ENCODE measurements around the gene EPG5.

The EPG5 gene

DNA sequence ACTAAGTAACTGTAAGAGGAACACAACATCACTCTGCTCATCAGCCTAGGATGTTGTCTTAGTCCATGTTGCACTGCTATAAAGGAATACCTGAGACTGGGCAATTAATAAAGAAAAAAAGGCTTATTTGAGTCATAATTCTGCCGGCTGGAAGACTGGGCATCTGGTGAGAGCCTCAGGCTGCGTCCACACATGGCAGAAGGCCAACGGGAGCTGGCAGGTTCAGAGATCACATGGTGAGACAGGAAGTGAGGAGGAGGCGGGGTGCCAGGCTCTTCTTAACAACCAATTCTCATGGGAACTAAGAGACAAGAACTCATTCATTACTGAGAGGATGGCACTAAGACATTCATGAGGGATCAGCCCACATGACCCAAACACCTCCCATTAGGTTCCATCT, 46.8 kb downstream of the EPG5 start:
- DNase-seq, result peak; percentile 68

DNA sequence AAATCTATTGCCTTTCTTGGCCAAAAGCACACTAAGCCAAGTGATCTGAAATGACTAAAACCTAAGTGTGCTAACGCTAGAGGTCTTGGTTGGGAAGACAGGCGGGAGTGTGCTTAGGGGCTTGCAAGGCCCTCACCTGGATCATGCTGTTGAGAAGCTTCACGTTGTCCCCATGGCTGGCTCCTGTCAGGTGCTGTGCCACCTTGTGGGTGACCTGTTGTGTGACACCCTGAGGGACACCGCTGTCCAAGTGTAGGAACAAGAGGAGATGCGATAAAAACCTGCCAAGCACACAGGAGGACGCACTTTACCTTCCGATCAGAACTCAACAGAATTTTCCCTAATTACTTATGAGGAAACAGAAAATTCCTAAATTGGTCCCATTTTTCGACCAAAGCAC, 50.8 kb downstream of the EPG5 start:
- DNase-seq, result peak; percentile 20

DNA sequence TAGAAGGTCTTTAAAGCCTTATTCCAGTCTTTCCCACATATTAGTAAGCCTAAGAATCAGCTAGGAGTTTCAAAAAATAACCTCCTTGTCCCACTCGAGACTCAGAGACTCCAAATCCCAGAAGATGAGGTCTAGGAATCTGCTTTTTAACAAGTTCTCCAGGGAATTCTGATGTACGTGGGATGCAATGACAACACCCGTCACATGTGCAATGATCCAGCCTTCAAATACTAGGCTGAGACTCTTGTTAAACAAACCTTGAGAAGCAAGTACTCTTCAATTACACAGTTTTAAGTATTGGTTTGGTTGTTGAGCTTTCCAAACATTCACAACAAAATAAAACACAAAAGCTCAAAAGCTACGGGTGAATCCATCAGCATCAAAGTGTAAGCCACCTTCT, 53.9 kb downstream of the EPG5 start:
- no peak for DNase-seq

DNA sequence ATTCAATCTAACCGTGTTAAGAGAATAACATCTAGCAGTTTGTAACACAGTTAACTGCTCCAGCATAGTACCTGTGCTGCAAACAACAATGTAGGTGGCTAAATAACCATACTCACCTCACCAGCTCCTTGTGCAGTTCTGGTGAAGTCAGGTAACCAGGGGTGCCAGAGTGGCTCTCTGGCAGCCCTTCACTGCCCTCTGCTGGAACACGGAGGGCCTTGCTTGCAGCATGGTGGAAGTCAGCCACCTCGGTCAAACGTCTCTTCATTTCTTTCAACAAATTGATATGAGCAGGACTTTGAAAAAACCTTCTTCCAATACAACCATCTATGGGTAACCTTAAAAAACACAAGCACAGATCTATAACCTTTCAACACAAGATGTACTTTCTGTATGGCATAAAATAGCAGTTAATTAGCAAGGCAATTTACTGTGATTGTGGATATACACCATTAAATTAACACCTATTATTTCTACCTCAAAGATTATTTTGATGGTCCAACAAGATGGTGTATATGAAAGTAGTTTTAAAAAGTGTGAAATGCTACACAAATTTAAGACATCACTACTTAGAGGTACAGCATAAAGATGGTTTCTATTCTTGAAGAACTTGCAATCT, 56.6 kb downstream of the EPG5 start:
- DNase-seq, result peak; percentile 73

DNA sequence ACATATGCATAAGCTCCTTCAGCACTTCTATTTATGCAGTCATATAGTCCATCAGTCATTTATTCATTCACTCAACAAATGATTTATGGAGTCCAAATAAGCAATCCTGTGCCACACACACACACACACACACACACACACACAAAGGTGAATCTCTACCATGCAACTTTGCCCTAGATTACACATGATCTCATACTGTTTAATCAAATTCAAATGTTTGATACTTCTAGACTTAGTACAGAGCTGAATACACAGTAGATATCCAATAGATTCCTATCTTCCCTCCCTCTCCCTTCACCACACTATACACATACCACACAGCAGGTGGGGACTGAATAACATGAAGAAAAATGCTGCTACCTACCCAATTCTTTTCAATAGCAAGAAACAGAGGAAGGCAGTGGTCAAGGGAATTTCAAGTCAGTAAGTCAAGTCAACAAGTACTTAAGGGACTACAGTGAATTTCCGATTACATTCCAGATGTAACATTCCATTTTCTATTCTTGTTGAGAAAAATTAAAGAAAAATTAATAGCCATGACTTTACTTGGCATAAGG, 65.4 kb downstream of the EPG5 start:
- DNase-seq, result no peak

DNA sequence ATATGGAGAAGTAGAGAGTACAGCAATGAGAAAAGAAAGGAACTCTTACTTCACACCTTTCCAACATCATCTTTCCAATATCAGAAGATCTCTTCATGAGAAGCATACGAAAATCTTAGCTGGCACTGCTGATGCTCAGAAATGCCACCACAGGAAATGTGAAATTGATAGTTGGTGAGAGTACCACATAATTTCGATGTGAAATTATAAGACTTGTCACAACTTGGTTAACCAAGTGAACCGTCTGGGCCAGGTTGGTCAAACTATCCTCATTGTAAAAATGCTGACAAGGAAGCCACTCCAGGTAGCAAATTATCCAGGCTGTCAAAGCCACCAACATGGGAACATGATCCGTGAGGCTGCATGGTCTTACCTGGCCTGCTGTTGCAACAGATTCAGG, 66.5 kb downstream of the EPG5 start:
- DNase-seq, result no peak

DNA sequence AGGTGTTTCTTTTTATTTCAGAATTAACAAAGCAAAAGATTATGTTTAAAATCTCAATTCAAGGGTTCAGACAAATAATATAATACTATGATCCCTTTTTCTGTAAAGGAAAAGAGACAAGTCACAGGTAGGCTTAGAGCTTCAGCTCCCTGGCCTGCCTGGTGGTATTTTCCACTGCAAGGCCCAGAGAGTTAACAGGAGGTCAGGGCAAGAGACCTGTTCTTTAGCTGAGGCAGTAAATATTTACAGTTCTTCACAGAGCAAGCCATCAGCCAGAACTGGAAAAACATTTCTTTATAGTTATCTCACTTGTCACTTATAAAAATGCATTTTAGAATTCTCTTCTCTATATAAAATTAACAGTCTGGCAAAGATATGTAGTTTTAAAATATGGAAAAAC, 70.1 kb downstream of the EPG5 start:
- DNase-seq, result no peak

DNA sequence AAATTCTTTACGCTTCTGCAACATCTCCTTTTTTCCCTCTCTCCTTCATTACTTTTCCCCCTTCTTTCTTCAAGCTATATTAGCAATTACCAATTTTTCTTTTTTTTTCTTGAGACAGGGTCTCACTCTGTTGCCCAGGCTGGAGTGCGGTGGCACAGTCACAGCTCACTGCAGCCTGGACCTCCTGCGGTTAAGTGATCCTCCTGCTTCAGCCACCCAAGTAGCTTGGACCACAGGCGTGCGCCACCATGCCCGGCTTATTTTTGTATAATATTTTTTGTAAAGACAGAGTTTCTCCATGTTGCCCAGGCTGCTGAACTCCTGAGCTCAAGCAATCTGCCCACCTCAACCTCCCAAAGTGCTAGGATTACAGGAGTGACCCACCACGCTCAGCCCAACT, 70.7 kb downstream of the EPG5 start:
- DNase-seq, result no peak

DNA sequence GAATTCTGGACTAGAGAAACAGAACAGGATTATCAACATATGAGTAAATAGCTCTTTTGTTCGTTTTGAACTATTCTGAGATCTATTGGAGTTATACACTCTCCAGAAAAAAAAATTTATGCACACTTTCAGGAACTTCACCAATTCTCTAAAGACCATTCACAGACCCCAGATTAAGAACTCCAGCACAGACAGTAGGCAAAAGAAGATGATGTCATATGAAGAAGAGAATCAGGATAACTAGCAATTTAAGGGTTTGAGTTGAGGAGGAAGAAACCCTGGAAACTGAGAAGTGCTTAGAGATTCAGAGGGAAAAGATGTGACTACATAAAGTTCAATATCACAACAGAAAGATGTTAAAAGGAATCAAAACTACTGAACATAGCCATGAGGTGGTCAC, 71.8 kb downstream of the EPG5 start:
- DNase-seq, result no peak

DNA sequence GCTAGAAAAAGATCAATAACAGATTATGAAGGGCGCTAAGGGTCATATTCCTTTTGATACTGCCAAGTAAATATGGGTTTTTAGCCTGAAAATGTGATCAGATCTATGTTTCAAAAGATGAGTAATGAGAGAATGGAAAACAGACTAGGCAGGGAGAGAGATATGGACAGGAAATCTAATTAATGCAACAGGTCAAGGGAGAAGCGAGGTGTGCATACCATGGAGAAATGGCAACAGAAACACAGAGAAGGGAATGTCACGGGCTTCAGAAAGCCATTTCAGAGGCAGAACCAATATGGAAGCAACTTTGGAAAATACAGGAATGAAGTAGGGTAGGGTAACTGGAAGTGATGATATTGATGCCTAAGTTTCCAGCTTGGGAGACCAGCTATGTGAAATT, 72.3 kb downstream of the EPG5 start:
- DNase-seq, result no peak

DNA sequence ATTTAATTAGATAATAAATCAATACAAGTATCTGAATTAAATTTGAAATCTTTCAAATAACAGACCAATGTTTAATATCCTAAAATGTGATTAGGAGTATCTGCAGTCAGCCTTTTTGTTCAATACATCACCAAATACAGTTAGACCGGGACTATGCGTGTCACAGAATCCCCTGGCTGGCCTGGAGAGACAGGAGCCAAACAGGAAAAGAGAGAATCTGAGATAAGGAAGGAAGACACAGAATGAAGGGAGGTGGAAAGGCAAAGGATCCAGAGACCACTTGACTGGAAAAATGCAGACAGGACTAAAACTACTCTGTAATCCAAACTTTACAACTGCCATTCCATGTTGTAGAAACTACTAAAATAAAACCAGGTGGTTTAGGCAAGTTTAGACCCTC, 75.3 kb downstream of the EPG5 start:
- DNase-seq, result no peak

DNA sequence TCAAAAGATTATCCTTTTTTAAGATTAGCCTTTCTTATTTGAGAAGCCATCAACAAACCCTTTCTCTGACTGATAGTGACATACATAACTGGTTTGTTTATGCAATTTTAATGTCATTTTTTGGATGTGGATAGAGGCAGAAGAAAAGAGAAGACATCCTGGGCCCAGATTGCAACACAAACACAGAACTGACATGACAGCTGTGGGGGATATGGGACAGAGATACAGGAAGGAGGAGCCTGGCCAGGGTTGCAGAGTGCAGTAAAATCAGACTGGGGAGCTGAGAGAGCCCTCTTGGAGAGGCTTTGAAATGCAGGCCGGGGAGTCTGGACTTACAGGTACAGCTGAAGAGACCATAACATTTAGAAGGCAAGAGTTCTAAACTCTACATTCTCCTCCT, 76.5 kb downstream of the EPG5 start:
- DNase-seq, result peak; percentile 38

DNA sequence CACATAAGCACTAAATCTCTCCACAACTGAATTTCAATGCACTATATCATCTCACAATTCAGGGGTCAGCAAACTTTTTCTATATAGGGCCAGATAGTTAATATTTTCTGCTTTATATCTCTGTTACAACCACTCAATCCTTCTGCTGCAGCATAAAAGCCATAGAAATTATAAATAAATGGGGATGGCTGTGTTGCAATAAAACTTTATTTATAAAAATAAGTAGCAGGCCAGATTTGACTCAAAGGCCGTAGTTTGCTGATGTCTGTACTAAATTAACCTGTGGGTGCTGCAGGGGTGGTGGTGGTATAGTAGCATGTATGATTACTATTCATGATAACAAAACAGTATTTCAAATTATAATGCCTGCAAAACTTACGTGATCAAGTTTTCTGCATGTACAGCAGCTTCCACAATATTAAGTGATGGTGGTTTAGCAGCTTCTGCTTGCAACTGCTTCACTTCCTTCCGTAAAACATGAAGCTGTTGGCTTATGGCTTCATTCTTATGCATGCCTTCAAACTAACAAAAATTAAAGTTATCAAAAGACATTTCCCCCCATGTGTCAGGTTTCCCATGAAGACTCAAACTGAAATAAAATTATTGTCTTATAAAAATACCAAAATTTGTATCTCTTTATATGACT, 77.6 kb downstream of the EPG5 start:
- no peak for DNase-seq

DNA sequence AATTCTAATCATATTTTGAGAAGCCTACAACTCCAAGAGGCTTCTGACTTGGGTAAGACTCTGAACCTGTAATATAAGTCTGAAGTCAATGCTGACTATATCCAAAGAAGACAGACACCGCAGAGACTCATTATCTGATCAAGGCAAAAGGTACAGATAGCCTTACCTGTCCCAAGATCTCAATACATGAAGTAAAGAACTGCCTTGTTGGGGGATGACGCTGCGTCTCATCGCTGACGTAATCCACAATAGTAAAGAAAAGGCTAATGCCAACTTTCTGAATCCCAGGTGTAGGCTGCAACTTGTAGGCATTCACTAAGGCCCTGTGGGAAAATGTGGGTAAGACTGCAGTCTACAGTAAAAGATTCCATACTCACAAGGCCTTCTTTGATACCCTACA, 79.5 kb downstream of the EPG5 start:
- no peak for DNase-seq

DNA sequence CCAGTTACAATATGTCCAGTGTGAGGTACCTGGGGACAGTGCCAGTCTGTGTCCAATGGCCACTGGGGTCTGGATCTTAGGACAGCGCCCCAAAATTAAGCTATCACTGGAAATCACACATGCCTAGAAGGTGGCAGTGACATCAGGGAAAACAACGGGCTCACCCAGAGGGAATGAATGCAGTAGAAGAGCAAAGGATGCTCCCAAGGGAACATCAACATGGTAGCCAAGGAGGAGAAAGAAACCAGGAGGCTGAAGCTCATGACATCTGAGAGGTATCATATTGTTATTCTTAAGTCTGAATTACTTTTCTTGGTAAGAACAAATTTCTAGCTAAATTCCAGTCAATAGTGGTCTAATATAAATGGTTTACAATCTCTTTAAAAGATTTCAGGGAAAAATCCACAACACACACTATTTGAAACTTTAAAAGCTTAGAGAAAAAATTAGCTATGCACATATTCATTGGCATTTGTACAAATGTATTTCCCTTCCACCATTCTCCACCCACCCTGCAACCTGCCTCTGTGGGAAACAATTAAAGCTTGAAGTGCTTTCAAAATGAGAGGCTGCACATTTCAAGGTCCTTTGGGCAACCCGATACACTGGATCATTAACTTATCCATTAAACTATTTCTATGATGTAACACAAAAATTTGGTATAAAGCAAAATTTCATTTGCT, 86.1 kb downstream of the EPG5 start:
- no peak for DNase-seq

DNA sequence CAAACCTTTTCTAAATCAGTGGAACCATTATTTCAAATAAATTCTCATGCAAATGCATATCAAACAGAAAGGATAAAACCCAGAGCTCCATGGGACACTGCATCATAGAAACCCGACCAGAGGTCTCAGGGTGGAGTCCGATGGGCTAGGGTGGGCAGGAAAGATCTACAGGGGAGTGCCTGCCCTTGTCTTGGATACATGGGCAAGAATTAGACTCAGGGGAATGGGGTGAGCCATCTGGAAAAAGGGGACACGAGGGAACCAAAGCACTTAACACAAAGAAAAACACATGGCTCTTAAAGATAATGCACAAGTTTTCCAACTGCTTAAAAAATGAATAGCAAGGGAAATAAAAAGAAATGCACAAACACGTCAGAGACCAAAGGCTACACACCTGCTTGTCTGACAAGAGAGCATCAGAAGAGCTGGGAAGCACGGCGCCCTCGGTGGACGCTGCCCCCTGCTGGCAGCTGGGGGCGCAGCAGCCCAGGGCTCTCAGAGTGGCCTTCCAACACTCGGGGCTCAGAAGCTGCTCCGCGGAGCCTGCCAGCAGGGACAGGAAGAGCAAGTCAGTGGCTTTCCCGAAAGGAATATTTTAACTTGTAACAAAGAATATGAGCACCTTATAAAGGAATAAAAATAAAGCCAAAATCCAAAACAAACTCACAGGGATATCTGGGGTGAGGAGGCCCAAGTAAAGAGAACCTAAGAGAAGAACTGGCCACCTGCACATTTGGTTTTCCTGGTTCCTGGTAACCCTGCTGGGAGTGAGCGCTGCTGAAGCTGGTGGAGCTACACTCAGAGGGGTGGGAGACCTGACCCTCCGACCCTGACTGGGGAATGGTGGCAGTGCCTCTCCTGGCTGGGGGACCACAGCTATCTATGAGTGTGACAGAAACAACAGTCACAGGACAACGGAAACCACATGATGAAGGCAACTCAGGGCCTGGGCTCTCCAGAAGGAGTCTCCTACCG, 87.2 kb downstream of the EPG5 start:
- peak; percentile 76 for DNase-seq

DNA sequence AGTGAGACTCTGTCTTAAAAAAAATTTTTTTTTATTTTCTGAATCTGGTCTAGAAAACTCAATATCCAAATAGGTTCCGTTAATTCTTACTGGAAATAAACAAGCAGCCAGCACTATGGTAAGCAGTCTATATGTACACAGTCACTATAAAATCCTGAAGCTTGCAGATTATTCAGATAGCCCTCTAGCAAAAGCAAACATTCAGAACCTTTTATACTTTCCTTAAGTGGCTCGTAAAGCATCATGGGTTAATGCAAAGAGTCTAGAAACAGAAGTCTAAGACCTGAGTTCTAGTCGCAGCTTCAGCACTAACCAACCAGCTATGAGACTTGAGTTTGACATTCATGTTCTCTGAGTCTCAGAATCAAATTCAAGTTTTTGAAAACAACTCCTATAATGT, 89.7 kb downstream of the EPG5 start:
- DNase-seq, result no peak

DNA sequence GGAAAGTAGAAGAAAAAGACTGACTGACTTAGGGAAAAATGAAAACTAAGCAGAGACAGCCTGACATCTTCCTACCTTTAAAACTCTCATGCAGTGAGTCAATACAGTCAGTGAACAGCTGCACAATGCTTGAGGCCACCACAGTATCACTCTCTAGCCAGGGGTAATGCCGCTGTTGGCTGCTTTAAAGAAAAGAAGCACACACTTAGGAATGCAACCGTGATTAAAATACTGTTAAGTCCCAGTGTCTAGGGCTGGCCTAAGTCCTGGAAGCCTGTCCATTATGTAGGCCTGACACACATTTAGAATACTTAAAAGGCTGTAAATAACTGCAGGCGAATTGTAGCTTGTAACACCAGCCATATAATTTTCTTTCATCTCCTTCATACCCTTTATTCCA, 91.0 kb downstream of the EPG5 start:
- no peak for DNase-seq

DNA sequence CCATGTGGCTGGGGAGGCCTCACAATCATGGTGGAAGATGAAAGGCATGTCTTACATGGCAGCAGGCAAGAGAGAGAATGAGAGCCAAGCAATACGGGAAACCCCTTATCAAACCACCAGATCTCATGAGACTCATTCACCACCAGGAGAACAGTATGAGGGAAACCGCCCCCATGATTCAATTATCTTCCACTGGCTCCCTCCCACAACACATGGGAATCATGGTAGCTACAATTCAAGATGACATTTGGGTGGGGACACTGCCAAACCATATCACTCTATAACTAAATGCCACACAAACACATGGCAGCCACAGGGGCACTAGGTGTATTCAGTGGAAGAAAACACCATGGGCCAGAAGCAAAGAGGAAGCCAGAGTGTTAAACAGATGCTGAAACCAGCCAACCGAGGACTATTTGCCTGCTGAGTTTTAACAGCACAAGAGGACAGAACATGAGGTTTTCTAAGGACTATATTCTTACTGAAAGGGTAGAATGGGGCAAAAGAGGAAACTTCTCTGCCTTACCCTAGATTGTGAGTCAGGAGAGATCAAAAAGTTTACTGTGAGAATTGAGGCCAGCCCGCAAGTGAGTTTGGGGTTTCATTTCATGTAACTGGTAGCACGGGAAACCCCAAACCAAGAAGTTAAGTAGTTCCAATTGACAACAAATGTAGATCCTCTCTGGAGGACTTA, 92.5 kb downstream of the EPG5 start:
- DNase-seq, result peak; percentile 60

DNA sequence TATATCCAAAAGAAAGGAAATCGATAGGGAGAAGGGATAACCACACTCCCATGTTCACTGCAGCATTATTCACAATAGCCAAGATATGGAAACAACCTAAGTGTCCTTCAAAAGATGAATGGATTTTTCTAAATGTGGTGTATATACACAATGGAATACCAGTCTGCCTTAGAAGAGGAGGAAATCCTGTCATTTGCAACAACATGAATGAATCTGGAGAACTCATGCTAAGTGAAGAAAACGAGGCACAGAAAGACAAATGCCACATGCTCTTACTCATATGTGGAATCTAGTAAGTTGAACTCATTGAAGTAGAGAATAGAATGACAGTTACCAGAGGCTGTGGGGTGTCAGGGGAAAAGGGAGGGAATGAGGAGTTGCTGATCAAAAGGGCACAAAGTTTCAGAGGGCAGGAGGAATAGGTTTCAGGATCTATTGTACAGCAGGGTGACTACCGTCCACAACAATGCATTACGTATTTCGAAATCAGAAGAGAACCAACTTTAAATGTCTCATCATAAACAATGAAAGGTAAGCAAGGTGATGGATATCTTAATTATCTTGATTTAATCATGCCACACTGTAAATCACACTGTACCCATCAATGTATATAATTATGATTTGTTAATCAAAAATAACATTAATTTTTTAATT, 95.6 kb downstream of the EPG5 start:
- no peak for DNase-seq

DNA sequence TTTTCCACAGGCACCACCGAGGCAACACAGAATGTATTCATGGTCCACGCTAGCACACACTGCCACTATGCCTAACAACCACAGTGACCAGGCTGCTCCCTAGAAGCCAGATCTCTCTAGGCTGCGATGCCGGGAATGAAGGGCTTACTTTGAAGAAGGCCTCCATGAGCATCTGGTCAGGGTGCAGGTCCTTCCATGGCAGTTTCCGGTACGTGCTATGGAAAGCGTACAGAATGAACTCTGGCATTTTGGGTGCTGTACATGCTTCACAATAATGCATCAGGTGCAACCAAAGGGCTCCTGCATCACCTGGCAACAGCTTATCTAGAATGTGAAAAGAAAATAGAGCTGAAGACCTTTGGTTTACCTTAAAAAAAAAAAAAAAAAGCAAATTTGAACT, 96.7 kb downstream of the EPG5 start:
- DNase-seq, result no peak

DNA sequence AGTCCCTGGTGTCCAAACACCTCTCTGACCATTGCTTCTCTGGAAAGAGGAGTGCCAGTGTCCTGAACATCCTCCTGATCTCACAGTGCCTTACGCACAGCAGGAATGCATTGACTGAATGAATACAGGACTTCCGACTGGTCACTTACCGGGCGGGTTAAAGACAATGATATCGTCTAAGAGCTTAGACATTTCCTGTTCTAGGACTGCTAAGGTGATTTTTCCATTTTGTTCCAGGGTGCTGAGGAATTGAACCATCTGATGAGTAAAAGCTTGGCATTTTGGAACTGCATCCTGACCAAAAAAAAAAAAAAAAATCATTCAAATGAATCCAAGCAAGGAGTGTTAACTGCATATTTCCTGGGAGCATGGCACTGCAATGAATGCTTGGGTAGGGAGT, 101.7 kb downstream of the EPG5 start:
- no peak for DNase-seq
